HG03571 (cell line): Measurements from ENCODE around the gene DIAPH2.
"Not testable (repeated sequence)": the region's sequence is repeated elsewhere in the genome, so short reads cannot be mapped to it uniquely, and the experiment has no call there.

Experiments
- ATAC-seq: cut with Tn5 transposase; IDR thresholded peaks from one replicate; pipeline ENCODE4 v1.9.1; 2021; ENCODE audit not compliant: unreplicated experiment

Gene DIAPH2

GRCh38 chrX:96714393-96714792, 29.8 kb downstream of the DIAPH2 start:
- ATAC-seq, result not testable (repeated sequence)

GRCh38 chrX:96715481-96715880, 30.8 kb downstream of the DIAPH2 start:
- ATAC-seq, result no peak

- no peak for ATAC-seq
Observed at GRCh38 chrX:96719161-96719875, 34.7 kb downstream of the DIAPH2 start.

- ATAC-seq, result peak; percentile 99
Observed at GRCh38 chrX:96721354-96721753, 36.7 kb downstream of the DIAPH2 start.

GRCh38 chrX:96722781-96723180, 38.1 kb downstream of the DIAPH2 start:
- no peak for ATAC-seq

GRCh38 chrX:96729053-96729452, 44.4 kb downstream of the DIAPH2 start:
- no peak for ATAC-seq

GRCh38 chrX:96729868-96730643, 45.4 kb downstream of the DIAPH2 start:
- no peak for ATAC-seq

GRCh38 chrX:96731000-96731399, 46.4 kb downstream of the DIAPH2 start:
- not testable (repeated sequence) for ATAC-seq

GRCh38 chrX:96743367-96744073, 58.9 kb downstream of the DIAPH2 start:
- ATAC-seq, result no peak

GRCh38 chrX:96752781-96753180, 68.1 kb downstream of the DIAPH2 start:
- ATAC-seq, result no peak

GRCh38 chrX:96753230-96753629, 68.6 kb downstream of the DIAPH2 start:
- no peak for ATAC-seq

- no peak for ATAC-seq
Observed at GRCh38 chrX:96756491-96756890, 71.8 kb downstream of the DIAPH2 start.

GRCh38 chrX:96761566-96761965, 76.9 kb downstream of the DIAPH2 start:
- ATAC-seq, result no peak

- ATAC-seq, result no peak
Observed at GRCh38 chrX:96763608-96764007, 79.0 kb downstream of the DIAPH2 start.

- no peak for ATAC-seq
Observed at GRCh38 chrX:96764864-96765263, 80.2 kb downstream of the DIAPH2 start.

GRCh38 chrX:96770315-96770714, 85.7 kb downstream of the DIAPH2 start:
- no peak for ATAC-seq

GRCh38 chrX:96771486-96771885, 86.8 kb downstream of the DIAPH2 start:
- no peak for ATAC-seq

GRCh38 chrX:96774116-96774515, 89.5 kb downstream of the DIAPH2 start:
- ATAC-seq, result no peak

GRCh38 chrX:96776966-96777365, 92.3 kb downstream of the DIAPH2 start:
- ATAC-seq, result no peak

- no peak for ATAC-seq
Observed at GRCh38 chrX:96791559-96791958, 106.9 kb downstream of the DIAPH2 start.

- ATAC-seq, result no peak
Observed at GRCh38 chrX:96792047-96792446, 107.4 kb downstream of the DIAPH2 start.

- no peak for ATAC-seq
Observed at GRCh38 chrX:96798982-96799381, 114.3 kb downstream of the DIAPH2 start.
